ENCODE measurements around the gene SIM1.
"Not testable (repeated sequence)": the region's sequence is repeated elsewhere in the genome, so short reads cannot be mapped to it uniquely, and the experiment has no call there.

Gene SIM1

GRCh38 chr6:100366419-100366818 is 98.3 kb downstream of the SIM1 start:
- no peak overlapping the region for H3K9ac ChIP-seq (ENCODE audit: low read length)
- H3K4me2 ChIP-seq (ENCODE audit: low read length), result no peak overlapping the region
- H2AFZ ChIP-seq (ENCODE audit: low read length), result no peak overlapping the region

GRCh38 chr6:100363651-100364050 is 101.1 kb downstream of the SIM1 start:
- Histone ChIP-seq H3F3A (ENCODE audit: insufficient read depth, low read length) (no peaks in the 10 kb centered on the region), H4K20me1 (ENCODE audit: insufficient read depth, low read length) (no peaks in the 10 kb centered on the region), H3K9me3 (ENCODE audit: low read length) (no peaks in the 10 kb centered on the region), H3K27me3 (ENCODE audit: insufficient read depth, low read length) (no peaks in the 10 kb centered on the region), H3K9ac (ENCODE audit: low read length) (no peak overlapping the region), H2AFZ (ENCODE audit: low read length) (no peak overlapping the region), H3K36me3 (ENCODE audit: insufficient read depth, low read length) (no peaks in the 10 kb centered on the region), H3K4me1 (ENCODE audit: insufficient read depth, low read length, severe bottlenecking) (peaks cover 10% of the 10 kb centered on the region), H3K4me2 (ENCODE audit: low read length) (no peak overlapping the region), H3K79me2 (ENCODE audit: insufficient read depth, low read length) (no peaks in the 10 kb centered on the region), H3K27ac (ENCODE audit: low read depth, low read length, poor library complexity, severe bottlenecking) (no peak overlapping the region), H3K4me3 (ENCODE audit: low read depth, low read length, poor library complexity, severe bottlenecking) (no peak overlapping the region), H3K9me2 (ENCODE audit: low read depth, low read length) (no peaks in the 10 kb centered on the region)
- TF ChIP-seq EZH2 (IDR thresholded peaks at IDR 0.05; ENCODE audit: borderline replicate concordance, low read length), result no peak
- TF ChIP-seq CTCF (IDR thresholded peaks at IDR 0.05; ENCODE audit: low read length), result no peak

More at GRCh38 chr6:100366419-100366818, 98.3 kb downstream of the SIM1 start:
- no peak overlapping the region for H3K27ac ChIP-seq (ENCODE audit: low read depth, low read length, poor library complexity, severe bottlenecking)
- H3K4me3 ChIP-seq (ENCODE audit: low read depth, low read length, poor library complexity, severe bottlenecking), result no peak overlapping the region
- H3K79me2 ChIP-seq (ENCODE audit: insufficient read depth, low read length), result no peaks in the 10 kb centered on the region
- no peaks in the 10 kb centered on the region for H3K36me3 ChIP-seq (ENCODE audit: insufficient read depth, low read length)
- H3K4me1 ChIP-seq (ENCODE audit: insufficient read depth, low read length, severe bottlenecking), result peaks cover 16% of the 10 kb centered on the region
- TF ChIP-seq EZH2 (IDR thresholded peaks at IDR 0.05; ENCODE audit: borderline replicate concordance, low read length) (no peak), CTCF (IDR thresholded peaks at IDR 0.05; ENCODE audit: low read length) (no peak)
- H3K9me2 ChIP-seq (ENCODE audit: low read depth, low read length), result no peaks in the 10 kb centered on the region
- H3K27me3 ChIP-seq (ENCODE audit: insufficient read depth, low read length), result no peaks in the 10 kb centered on the region
- H3K9me3 ChIP-seq (ENCODE audit: low read length), result no peaks in the 10 kb centered on the region
- no peaks in the 10 kb centered on the region for H4K20me1 ChIP-seq (ENCODE audit: insufficient read depth, low read length)
- H3F3A ChIP-seq (ENCODE audit: insufficient read depth, low read length), result no peaks in the 10 kb centered on the region

GRCh38 chr6:100354736-100355641 is 109.7 kb downstream of the SIM1 start:
- H3K9ac ChIP-seq (ENCODE audit: low read length), result not testable (repeated sequence)

More at GRCh38 chr6:100354736-100355641, 109.7 kb downstream of the SIM1 start:
- not testable (repeated sequence) for H3K27me3 ChIP-seq (ENCODE audit: insufficient read depth, low read length); H3K9me2 ChIP-seq (ENCODE audit: low read depth, low read length); H4K20me1 ChIP-seq (ENCODE audit: insufficient read depth, low read length); H3K4me1 ChIP-seq (ENCODE audit: insufficient read depth, low read length, severe bottlenecking); H3K4me3 ChIP-seq (ENCODE audit: low read depth, low read length, poor library complexity, severe bottlenecking); H3K36me3 ChIP-seq (ENCODE audit: insufficient read depth, low read length); H3K4me2 ChIP-seq (ENCODE audit: low read length); H3K79me2 ChIP-seq (ENCODE audit: insufficient read depth, low read length); H3F3A ChIP-seq (ENCODE audit: insufficient read depth, low read length); H2AFZ ChIP-seq (ENCODE audit: low read length); H3K9me3 ChIP-seq (ENCODE audit: low read length); H3K27ac ChIP-seq (ENCODE audit: low read depth, low read length, poor library complexity, severe bottlenecking)

Data from OCI-LY1 (cell line).